HG02884 (cell line): ENCODE measurements around the gene MAX.
"Not testable (repeated sequence)": the region's sequence is repeated elsewhere in the genome, so short reads cannot be mapped to it uniquely, and the experiment has no call there.

Source experiments
- ATAC-seq: cut with Tn5 transposase; IDR thresholded peaks from one replicate; pipeline ENCODE4 v1.9.1; 2021; ENCODE audit warnings: mild to moderate bottlenecking, moderate library complexity; ENCODE audit not compliant: unreplicated experiment

MAX gene

DNA sequence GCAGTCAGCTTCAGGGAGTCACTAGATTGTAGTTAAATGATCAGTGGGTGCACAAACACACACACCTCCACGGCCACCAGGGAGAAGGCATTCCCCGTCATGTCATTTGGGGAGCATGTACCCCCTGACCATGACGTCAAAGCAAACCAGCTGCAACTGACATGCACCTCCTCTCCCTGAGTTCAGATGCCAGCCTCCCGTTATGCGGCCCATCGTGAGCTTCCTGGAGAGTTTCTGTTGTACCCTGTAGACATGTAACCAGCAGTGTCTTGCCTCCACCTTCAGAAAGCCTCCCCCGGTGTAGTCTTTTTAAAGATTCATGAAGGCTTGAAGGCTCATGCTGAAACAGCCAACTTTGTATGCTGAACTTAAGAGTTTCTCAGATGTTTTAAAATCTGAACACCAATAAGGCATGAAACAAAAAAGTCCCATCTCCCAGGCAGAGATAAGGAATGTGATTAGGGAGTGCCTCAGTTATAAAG is 60.8 kb downstream of the MAX start:
- ATAC-seq: no peak

GRCh38 chr14:65040666-65041433 is 61.5 kb downstream of the MAX start:
- no peak for ATAC-seq

DNA sequence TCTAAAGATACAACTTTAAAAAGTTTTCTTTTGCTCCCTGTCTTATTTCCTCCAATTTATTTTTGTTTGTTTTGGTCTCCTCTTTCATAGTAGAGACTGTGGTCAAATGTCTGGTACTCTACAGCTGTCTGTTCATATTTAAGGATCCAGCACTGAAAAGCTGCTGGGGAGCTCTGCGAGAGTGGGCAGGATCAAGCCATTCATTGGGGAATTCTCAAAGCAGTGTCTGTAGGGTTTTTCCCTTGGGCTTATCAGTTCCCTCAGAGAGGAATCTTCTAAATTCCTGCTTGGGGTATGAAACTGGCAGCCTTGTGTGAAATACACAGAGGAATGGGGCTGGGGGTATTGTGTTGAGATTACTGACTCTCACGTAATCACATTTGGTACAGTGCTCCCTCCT is 63.4 kb downstream of the MAX start:
- no peak for ATAC-seq

GRCh38 chr14:65035049-65035448 is 67.3 kb downstream of the MAX start:
- no peak for ATAC-seq

DNA sequence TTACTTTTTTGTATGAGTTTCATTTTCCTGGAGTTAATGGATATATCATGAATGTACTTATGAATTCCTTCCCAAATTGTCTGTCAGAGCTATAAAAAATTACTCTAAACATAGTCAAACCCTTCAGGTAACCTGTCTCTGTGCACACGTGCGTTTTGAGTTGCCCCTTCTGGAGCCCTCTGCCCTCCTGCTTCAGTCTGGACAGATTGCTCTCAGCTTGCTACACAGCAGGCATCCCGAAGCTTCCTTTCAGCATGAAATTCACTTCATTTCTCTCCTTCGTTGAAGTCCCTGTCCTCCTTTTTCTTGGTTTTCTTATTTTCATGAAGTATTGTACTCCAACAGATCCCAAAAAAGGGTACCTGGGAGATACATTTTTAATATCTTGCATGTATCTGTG is 68.3 kb downstream of the MAX start:
- no peak for ATAC-seq

GRCh38 chr14:65033181-65033580 is 69.1 kb downstream of the MAX start:
- no peak for ATAC-seq

GRCh38 chr14:65032319-65032718 is 70.0 kb downstream of the MAX start:
- no peak for ATAC-seq

DNA sequence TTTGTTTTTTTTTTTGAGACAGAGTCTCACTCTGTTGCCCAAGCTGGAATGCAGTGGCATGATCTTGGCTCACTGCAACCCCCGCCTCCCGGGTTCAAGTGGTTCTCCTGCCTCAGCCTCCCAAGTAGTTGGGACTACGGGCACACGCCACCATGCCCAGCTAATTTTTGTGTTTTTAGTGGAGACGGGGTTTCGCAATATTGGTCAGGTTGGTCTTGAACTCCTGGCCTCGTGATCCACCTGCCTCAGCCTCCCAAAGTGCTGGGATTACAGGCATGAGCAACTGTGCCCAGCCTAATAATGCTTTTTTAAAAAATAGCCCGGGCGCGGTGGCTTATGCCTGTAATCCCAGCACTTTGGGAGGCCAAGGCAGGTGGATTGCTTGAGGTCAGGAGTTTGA is 71.0 kb downstream of the MAX start:
- ATAC-seq: not testable (repeated sequence)

- no peak for ATAC-seq
These were observed 73.4 kb downstream of the MAX start for GRCh38 chr14:65028937-65029336.

- ATAC-seq: no peak
These were observed 75.1 kb downstream of the MAX start for GRCh38 chr14:65027127-65027799.

GRCh38 chr14:65026526-65026925 is 75.8 kb downstream of the MAX start:
- ATAC-seq: no peak

DNA sequence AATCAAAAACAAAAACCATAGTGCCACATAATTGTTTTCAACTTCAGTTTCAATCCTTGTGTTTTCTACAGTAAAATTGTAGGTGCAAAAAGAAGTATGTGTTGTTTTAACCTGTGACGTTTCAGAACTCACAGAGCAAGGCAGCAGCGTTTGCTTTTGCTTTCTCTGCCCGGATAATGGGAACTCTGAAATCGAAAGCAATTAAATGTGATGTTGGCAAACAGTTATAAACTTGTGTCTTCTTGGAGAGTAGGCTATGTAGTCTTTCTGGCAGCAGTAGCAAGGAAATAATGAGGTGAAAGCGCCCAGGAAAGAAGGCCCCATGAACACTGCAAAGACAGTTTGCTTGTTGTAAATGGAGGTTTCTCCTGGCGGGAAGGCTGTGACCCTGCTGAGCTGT is 76.5 kb downstream of the MAX start:
- no peak for ATAC-seq
